ENCODE measurements around the gene PDLIM7.

- TF ChIP-seq CTCF (IDR thresholded peaks at IDR 0.05) (no peak), POLR2A (IDR thresholded peaks at IDR 0.05) (no peak), POLR2AphosphoS5 (IDR thresholded peaks at IDR 0.05) (no peak), EP300 (IDR thresholded peaks at IDR 0.05) (no peak)
Measured at GRCh38 chr5:177499842-177500241, 2.4 kb upstream of the PDLIM7 start.
